Lower leg skin (tissue), 3 donors: Measurements from ENCODE around the gene KCNH8.

Experiments used
- CTCF ChIP-seq, 3 donors: fragments of 450-650 bp; IDR thresholded peaks; one replicate each; pipeline ENCODE4 v1.5.1; 2016; ENCODE audit warnings: antibody characterized with exemption in 3 of 3, mild to moderate bottlenecking in 3 of 3, moderate library complexity in 2 of 3
- POLR2A ChIP-seq, 2 donors: fragments of 450-650 bp; IDR thresholded peaks; one replicate each; pipeline ENCODE4 v1.6.1; 2016 to 2017; ENCODE audit warnings: antibody characterized with exemption in 2 of 2, mild to moderate bottlenecking in 1 of 2, moderate library complexity in 1 of 2

DNA sequence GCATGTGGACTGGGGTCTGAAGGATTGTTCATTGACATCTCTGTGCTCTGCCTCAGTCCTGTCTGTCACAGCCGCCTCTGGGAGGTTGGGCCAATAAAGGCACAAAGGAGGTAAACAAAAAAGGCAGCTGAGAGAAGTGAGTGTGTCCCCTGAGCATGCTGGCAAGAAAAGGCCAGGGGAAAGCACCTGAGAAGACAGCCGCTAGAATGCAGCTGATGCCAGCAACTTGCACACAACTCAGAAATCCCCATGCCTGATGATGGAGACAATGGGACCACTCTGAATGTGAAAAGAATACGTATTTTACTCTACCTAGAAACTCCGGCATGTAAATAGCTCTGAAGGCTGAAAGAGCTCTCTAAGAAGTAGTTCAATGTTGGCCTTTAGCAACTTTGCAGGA lies 118.7 kb downstream of the KCNH8 start:
- no peak for TF ChIP-seq CTCF (IDR thresholded peaks at IDR 0.05)
- TF ChIP-seq POLR2A (IDR thresholded peaks at IDR 0.05) = no peak
